ENCODE results near the gene IDH3B. TPM values are rescaled to one million over a fixed set of nuclear protein-coding genes. Genes with fewer than 3 reads are reported as not detected.

Gene IDH3B
- total and polyA plus RNA-seq, 2 of the 13 experiments (the other 11 are each of a cell fraction or from before 2014, with no cell fraction given) = 215 to 254 TPM

DNA sequence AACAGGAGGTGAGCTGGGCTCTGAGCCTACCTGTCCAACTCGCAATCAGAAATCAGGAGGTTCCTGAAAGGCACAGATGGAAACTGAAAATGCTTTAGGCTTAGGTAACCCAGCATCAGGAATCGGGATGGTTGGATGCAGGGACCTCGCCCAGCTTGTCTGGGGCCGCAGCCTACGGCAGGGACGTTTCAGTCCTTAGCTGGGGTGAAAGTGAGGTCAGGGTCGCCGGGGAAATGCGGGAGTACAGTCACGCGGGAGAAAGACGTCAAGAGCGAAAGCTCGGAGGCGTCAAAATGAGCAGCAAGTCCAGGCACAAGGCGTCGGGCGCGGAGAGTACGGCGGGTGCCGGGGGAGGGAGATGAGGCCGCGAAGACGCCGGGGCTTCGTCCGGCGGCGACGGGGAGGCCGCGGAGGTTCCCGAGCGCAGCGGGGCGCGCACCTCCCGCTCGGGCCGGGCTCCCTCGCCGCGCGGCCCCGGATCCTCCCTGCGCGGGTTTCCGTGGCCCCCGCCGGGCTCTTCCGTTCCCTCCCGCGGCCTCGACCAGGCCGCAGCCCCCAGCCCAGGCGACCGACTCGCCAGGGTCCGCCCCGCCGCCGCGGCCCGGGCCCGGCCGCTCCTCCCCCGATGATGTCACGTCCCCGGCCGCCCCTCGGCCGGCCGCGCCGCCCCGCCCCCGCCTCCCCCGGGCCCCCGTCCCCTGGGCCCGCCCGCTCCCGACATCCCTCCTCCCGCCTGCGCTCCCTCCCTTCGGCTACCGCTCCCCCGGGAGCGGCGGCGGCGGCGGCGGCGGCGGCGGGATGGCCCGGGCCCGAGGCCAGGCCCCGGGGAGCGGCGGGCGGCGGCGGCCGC lies 28.2 kb upstream of the IDH3B start, which contains the start of gene EBF4 (continued):
- TF ChIP-seq, protein P1, sequence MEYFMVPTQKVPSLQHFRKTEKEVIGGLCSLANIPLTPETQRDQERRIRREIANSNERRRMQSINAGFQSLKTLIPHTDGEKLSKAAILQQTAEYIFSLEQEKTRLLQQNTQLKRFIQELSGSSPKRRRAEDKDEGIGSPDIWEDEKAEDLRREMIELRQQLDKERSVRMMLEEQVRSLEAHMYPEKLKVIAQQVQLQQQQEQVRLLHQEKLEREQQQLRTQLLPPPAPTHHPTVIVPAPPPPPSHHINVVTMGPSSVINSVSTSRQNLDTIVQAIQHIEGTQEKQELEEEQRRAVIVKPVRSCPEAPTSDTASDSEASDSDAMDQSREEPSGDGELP (IDR thresholded peaks at IDR 0.05; ENCODE audit: borderline replicate concordance, low read depth) = no peak
- TF ChIP-seq NFYB (CRISPR knock-in tag; IDR thresholded peaks at IDR 0.05) (0 out of 2 replicates have a peak, but pooled peaks have one; percentile 14), KDM6A (CRISPR knock-in tag; IDR thresholded peaks at IDR 0.05; ENCODE audit: low read depth) (no peak), LCORL (IDR thresholded peaks at IDR 0.05) (no peak), LCORL (CRISPR knock-in tag; IDR thresholded peaks at IDR 0.05) (no peak), ZNF768 (CRISPR knock-in tag; IDR thresholded peaks at IDR 0.05) (peak; percentile 74)
- TF ChIP-seq, protein P2, sequence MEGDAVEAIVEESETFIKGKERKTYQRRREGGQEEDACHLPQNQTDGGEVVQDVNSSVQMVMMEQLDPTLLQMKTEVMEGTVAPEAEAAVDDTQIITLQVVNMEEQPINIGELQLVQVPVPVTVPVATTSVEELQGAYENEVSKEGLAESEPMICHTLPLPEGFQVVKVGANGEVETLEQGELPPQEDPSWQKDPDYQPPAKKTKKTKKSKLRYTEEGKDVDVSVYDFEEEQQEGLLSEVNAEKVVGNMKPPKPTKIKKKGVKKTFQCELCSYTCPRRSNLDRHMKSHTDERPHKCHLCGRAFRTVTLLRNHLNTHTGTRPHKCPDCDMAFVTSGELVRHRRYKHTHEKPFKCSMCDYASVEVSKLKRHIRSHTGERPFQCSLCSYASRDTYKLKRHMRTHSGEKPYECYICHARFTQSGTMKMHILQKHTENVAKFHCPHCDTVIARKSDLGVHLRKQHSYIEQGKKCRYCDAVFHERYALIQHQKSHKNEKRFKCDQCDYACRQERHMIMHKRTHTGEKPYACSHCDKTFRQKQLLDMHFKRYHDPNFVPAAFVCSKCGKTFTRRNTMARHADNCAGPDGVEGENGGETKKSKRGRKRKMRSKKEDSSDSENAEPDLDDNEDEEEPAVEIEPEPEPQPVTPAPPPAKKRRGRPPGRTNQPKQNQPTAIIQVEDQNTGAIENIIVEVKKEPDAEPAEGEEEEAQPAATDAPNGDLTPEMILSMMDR (CRISPR knock-in tag; IDR thresholded peaks at IDR 0.05) = no peak
- TF ChIP-seq, protein P3, sequence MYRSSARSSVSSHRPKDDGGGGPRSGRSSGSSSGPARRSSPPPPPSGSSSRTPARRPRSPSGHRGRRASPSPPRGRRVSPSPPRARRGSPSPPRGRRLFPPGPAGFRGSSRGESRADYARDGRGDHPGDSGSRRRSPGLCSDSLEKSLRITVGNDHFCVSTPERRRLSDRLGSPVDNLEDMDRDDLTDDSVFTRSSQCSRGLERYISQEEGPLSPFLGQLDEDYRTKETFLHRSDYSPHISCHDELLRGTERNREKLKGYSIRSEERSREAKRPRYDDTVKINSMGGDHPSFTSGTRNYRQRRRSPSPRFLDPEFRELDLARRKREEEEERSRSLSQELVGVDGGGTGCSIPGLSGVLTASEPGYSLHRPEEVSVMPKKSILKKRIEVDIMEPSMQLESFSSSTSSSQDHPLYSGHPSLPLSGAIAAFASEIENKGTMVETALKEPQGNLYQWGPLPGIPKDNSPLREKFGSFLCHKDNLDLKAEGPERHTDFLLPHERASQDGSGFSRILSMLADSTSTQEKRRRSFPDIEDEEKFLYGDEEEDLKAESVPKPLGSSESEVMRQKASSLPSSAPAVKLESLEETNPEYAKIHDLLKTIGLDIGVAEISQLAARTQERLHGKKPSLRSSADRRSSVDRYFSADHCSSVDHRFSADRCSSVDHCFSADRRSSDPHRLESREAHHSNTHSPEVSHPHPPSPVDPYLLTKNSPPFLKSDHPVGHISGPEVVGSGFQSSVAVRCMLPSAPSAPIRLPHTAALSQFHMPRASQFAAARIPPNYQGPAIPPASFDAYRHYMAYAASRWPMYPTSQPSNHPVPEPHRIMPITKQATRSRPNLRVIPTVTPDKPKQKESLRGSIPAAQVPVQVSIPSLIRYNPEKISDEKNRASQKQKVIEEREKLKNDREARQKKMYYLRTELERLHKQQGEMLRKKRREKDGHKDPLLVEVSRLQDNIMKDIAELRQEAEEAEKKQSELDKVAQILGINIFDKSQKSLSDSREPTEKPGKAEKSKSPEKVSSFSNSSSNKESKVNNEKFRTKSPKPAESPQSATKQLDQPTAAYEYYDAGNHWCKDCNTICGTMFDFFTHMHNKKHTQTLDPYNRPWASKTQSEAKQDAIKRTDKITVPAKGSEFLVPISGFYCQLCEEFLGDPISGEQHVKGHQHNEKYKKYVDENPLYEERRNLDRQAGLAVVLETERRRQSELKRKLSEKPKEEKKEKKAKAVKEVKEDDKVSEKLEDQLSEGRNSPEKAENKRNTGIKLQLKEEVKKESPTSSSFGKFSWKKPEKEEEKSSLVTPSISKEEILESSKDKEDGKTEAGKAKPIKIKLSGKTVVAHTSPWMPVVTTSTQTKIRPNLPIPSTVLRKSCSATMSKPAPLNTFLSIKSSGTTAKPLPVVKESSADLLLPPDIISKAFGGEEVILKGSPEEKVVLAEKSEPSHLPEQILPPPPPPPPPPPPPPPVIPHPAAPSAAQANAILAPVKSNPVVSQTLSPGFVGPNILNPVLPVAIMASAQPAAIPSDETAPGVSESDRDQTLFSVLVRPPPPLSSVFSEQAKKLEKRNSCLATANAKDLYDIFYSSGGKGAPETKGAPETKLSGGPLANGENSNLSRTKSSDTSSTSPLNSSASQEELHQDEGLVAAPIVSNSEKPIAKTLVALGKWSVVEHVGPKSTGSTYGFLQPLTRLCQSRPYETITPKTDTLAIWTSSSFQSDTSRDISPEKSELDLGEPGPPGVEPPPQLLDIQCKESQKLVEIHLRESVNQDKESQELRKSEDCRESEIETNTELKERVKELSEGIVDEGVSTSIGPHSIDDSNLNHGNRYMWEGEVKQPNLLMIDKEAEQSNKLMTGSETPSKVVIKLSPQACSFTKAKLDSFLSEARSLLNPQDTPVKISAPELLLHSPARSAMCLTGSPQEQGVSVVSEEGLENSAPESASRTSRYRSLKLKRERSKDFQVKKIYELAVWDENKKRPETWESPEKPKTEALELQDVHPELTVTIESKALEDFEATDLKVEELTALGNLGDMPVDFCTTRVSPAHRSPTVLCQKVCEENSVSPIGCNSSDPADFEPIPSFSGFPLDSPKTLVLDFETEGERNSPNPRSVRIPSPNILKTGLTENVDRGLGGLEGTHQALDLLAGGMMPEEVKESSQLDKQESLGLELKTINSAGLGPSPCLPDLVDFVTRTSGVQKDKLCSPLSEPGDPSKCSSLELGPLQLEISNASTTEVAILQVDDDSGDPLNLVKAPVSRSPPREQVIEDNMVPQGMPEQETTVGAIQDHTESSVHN (CRISPR knock-in tag; IDR thresholded peaks at IDR 0.05) = no peak

All from HepG2 (cell line).